Activated CD4-positive, alpha-beta T cell treated with anti-CD3 and anti-CD28 coated beads, Interleukin-2, amount 50 U/mL, for 4 hours (primary cell): ENCODE data around the gene NUDT3.
"Not testable (repeated sequence)": the region's sequence is repeated elsewhere in the genome, so short reads cannot be mapped to it uniquely, and the experiment has no call there.

Source experiments
- DNase-seq, 2 experiments: peaks; one replicate each; pipeline ENCODE4 v3.0.0-alpha.2; 2020

NUDT3 gene

DNA sequence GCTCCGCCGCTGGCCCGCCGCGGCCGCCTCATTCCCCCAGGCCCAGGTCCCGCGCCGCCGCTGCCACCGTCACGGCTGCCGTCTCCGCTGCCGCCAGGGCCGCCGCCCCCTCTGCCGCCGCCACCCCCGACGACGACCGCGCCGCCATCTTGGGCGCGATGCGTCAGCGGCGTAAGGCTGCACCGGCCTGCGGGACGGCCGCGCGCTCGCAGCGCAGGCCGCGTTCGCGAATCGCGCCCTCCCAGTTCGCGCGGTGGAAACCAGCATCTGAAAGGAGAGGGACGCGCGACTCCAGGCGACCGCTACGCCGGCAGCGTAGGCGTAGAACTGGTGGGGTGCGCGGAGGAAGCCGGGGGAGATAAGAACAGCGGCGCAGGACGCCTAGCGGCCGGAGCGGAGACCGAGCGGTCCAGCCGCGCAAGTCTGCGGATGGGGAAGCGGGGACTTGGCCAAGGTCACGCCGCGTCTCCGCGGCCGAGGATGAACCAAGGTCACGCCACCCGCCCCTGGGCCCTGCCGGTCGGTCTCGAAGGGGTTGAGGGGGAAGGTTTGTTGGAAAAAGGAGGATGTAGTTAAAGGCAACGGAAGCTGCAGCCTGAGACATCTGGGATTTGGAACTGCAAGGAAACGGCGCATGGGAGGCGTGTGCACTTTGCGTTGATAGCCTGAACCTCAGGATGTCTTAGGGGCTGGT is at the start of gene NUDT3:
NUDT3 (minus strand) TSS at position 173 of the 694 bp plus-strand sequence. CDS start 307 bp downstream, outside the sequence.
- peak; percentile 89 to 90 for DNase-seq

DNA sequence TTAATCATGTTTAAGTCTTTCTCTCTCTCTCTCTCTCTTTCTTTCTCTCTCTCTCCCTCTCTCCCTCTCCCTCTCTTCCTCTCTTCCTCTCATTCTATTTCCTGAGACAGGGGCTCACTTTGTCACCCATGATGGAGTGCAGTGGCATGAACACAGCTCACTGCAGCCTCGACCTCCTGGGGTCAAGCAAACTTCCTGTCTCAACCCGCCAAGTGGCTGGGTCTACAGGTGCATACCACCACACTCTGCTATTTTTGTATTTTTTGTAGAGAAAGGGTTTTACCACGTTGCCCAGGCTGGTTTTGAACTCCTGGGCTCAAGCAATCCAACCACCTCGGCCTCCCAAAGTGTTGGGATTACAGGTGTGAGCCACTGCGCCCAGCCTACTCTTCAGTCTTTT is 49.1 kb upstream of the NUDT3 start:
- DNase-seq, result no peak

DNA sequence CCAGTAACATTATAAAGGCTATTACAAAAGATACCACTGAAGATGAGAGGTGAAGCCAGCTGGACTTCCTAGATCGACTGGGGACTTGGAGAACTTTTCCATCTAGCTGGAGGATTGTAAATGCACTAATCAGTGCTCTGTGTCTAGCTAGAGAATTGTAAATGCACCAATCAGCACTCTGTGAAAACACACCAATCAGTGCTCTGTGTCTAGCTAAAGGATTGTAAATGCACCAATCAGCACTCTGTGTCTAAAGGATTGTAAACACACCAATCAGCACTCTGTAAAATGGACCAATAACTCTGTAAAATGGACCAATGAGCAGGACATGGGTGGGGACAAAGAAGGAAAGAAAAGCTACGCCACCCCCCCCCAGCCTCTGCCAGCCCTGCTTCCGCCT is 47.0 kb upstream of the NUDT3 start:
- DNase-seq, result no peak

DNA sequence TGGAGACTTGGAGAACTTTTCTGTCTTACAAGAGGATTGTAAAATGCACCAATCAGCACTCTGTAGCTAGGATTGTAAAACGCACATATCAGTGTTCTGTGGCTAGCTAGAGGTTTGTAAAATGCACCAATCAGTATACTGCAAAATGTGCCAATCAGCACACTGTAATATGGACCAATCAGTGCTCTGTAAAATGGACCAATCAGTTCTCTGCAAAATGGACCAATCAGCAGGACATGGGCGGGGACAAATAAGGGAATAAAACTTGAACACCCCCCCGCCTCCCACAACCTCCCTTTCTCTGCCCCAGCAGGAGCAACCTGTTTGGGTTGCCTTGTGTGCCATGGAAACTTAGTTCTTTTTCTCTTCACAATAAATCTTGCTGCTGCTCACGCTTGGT is 46.2 kb upstream of the NUDT3 start:
- no peak for DNase-seq

DNA sequence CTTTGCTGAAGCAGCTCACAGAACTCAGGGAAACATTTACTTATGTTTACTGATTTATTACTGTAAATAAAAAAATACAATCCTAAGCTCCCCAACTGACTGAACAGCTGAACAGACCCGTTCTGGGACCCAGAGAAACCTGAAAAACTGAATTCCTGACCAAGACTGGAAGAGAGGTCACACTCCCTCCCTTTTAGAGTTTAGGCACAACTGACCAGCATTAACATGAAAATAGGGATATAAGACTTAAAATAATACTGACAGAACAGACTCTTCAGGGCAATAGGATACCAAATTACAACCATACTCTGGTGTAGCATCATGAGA is 45.1 kb upstream of the NUDT3 start:
- no peak for DNase-seq

DNA sequence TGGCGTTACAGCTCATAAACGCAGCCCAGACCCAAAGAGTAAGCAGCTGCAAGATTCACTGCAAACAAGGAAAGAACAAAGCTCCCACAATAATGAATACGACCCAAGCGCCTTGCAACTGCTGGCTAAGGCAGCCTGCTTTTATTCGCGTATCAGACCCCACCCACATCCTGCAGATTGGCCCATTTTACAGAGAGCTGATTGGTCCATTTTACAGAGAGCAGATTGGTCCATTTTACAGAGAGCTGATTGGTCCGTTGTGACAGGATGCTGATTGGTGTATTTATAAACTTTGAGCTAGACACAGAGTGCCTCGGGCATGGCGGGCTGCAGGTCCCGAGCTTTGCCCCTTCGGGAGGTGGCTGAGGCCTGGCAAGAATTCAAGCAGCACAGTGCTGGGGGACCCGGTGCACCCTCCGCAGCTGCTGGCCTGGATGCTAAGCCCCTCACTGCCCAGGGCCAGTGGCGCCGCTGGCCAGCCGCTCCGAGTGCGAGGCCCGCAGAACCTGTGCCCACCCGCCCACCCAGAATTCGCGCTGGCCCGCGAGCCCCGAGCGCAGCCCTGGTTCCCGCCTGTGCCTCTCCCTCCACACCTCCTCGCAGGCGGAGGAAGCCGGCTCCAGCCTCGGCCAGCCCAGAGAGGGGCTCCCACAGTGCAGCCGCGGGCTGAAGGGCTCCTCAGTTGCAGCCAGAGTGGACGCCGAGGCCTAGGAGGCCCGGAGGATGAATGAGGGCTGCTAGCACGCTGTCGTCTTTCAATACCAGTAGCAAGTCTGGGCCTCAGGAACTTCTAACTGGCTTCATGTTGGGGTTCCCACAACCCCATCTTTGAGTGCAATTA is 44.6 kb upstream of the NUDT3 start:
- no peak for DNase-seq

DNA sequence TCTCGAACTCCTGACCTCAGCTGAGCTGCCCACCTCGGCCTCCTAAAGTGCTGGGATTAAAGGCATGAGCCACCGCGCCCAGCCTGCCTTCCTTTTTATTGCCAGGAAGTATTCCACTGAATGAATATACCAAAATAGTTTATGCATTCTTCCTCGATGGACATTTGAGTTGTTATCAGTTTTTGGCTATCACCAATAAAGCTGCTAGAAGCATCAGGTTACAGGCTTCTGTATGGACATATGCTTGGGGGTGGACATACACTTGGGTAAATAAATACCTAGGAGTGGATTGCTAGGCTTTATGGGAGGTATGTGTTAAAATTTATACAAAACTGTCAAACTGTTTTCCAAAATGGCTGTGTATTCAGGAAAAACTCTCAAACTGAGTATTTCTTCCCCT is 43.4 kb upstream of the NUDT3 start:
- no peak for DNase-seq

DNA sequence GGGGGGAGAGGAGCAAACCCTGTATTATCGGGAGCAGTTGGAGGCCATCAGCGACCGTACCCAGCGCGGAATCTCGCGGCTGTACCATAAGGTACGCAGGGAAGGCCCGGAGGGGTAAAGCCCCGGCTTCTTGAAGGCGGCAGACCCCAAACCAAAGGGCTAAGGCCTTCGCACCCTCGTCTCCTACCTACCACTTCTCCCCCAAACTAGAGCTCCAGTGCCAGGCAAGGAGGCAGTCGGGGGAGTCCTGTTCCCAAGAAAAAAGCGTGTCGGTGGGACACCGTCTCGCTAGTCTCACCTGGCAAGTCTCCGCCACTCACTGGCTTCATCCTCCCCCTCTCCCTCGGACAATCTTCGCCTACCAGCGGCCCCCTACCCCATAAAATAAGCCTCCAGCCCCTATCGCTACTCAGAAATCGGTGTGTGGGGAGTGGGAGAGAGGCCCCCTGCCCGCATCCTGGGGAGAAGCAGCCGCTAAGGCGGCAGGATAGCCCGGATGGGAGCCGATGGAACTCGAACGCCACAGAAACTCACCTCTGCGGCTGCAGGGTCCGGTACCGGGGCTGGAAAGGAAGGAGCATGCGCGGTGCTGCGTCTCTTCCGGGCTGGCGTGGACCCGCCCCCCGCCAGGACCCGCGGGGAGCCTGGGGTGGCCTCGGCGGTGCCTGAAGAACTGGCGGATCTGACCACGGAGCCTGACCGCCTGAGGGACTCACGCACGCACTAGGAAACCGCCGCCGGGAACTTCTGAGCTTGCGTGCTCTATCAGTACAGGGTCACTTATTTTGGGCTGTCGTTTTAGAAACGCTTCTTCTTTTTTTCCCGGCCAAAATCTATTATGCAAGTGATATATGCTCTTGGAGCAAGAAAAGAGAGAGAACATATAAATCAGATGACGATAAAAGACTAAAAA is 33.3 kb upstream of the NUDT3 start, which contains the start of gene RPS10:
RPS10 (minus strand) TSS at position 572 of the 913 bp plus-strand sequence. CDS start 848 bp downstream, outside the sequence.
- DNase-seq, result peak; percentile 85 to 89

DNA sequence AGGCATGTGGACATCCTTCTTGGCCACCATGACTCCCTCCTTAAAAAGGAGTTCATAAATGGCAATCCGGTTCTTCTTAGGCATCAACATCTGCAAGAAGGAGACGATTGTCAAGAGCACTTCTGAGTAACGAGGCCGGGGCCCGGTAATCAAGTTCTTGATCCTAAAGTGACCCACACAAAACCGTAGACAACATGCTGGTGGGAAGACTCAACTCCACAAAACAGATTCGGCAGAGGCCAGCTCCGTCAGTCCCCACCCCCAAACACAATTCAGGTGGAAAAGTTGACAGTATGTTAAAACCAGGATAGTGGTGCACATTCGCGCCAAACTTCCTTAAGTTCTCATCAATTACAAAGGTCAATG is 32.6 kb upstream of the NUDT3 start:
- peak; percentile 5 to 18 for DNase-seq

DNA sequence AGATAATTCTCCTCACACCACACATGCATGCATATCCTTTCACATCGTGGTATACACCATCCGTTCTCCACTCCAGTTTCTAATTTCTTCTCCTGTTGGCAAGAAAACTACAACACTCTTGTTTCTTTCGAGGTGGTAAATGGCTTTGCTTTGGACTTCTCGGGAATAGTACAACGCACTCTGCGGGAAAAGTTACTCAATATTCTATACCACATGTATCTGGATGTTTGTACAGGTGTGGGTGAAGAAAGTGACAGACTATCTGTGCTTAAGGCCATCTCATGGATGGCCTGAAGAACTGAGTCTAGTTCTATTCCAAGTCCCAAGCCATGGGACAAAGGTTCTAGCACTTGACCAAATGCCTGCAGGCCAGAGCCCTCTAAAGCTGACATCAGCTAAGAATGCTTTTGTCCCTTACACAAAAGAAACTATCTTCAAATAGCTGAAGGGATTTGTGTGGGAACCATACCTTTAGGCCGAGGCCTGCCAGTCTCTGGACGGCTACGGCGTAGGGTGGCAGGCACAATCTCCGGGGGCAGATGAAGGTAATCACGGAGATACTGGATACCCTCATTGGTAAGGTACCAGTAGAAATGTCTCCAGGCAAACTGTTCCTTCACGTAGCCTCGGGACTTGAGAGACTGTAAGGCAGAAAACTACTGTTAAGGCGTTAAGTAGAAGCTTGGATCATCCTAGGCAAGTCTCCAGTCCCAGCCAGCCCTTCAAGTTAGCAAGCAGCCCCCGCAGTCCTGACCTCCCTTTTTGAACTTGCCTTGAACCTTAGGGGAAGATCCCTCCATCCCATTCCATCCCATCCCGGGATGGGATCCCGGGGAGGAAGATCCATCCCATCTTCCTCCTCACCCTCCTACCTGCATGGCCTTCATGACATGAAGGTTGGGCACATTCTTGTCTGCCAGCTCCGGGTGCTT is 32.0 kb upstream of the NUDT3 start:
- DNase-seq, result no peak

DNA sequence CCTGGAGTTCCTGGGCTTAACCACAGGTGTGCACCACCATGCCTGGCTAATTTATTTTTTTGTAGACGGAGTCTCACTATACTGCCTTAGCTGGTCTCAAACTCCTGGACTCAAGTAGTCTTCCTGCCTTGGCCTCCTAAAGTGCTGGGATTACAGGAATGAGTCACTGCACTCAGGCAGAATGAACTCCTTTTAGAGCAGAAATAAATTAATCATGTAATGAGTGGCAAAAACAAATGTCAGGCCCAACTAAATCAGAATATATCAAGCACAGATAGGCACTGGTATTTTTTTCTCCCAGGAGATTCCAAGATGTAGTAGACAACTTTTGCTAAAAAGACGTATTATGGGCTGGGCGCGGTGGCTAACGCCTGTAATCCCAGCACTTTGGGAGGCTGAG is 30.8 kb upstream of the NUDT3 start:
- no peak for DNase-seq

DNA sequence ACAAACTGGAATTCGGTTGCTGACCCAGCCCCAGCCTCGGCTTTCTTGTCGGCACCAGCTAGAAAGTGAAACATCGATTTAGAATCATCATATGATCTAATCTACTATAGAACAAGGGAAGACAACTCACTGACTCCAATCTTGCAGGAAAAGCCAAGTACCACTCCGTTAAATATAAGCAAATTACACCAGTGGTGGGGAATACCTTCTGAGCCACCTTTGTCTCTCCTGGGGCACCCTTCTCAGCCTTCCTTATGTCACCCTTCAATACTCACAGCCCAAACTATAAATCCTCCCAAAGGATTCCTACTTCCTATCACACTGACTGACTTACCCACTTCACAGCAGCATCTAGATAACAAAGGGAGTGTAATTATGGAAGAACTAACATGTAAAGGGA is 25.9 kb upstream of the NUDT3 start:
- DNase-seq, result no peak

DNA sequence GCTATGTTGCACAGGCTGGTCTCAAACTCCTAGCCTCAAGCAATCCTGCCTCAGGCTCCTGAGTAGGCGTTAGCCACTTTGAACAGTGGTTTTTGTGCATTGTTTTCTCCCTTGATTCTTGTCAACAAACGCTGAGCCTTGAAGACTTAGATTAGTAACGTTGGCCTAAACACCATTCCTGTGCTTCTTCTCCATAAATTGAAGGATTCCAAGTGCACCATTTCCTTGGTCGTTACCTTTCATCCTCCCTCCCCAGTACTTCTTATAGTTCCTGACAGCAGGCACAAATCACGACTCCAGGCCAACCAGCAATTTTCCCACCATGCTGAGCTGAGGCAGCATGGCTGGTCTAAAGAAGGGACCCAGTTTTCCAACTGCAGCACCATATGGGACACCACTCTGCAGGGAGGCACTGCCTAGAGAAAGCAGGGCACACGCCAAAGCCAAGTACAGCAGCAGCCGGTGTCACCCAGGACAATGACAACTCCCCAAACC is 24.5 kb upstream of the NUDT3 start:
- DNase-seq, result no peak

DNA sequence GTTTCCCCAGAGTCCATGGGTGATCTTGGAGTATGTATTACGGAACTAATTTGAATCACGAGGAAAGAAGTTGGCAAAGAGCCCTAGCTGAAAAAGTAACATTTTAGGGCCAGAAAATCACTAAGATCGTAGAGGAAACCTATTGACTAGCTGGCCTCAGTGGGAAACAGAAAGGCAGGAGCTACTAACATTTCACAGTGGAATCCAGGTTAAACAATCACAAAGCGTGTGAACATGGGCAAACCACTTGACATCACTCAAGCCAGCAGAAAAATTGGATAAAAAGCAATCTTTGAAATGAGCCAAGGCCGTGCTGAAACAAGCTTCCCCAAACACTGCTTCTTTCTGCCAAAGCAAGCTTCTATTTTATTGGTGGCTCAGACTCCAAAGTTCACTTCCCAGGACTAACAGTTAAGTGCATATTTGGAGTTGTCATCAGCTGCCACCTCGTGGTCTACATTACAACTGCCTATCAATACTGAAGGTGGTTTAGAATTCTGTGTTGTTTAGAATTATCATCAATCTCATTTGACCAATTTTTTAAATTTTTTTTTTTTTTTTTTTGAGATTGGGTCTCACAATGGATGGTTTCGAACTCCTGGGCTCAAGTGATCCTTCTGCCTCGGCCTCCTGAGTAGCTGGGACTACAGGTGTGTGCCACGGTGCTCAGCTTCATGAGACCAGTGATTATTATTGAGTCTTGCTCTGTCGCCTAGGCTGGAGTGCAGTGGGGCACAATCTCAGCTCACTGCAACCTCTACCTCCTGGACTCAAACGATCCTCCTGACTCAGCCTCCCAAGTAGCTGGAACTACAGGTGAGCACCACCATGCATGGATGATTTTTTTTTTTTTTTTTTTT is 22.8 kb upstream of the NUDT3 start:
- peak; percentile 27 to 31 for DNase-seq

DNA sequence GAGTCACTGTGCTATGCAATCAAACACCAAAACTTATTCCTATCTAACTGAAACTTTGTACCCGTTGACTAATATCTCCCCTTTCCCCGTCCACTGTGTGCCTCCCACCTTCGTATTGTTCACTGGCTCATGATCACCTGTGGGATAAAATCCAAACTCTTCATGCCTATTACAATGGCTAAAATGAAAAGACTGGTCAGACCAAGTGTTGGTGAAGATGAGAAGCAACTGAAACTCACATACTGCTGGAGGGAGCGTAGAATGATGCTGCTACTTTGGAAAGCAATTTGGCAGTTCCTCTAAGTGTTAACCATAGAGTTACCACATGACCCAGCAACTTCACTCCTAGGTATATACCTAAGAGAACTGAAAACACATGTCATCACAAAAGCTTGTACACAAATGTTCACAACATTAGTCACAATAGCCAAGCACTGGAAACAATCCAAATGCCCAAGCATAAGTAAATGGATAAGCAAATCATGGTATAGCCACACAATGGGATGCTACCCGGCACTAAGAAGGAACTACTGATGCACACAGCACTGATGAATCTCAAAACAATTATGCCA is 20.3 kb upstream of the NUDT3 start:
- DNase-seq, result no peak

DNA sequence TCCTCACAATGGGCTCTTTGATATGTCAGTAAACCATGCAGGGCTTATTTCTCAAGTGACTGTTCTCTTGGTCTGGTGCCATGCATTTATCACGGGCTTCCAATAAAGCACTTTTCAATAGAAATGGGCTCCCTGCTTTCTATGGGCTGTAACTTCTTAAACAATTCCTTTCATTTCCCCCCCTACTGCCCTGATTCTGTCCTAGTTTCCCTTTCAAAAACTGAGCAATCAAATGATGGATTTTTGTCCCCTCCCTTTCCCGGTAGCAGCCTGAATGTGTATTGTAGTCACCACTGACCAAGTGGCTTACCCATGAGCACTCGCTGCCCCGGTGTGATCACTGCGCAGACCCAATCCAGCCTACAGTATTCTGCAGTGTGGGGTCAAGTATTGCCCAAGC is 19.5 kb upstream of the NUDT3 start:
- DNase-seq, result no peak

DNA sequence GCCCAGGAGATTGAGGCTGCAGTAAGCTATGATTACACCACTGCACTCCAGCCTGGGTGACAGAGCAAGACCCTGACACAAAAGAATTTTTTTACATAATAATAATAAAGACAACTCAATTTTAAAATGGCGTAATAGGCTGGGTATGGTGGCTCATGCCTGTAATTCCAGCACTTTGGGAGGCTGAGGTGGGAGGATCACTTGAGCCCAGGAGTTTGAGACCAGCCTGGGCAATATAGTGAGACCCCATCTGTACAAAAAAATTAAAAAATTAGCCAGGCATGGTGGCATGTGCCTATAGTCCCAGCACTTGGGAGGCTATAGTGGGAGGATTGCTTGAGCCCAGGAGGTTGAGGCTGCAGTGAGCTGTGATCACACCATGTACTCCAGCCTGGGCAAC is 15.4 kb upstream of the NUDT3 start:
- not testable (repeated sequence) for DNase-seq

DNA sequence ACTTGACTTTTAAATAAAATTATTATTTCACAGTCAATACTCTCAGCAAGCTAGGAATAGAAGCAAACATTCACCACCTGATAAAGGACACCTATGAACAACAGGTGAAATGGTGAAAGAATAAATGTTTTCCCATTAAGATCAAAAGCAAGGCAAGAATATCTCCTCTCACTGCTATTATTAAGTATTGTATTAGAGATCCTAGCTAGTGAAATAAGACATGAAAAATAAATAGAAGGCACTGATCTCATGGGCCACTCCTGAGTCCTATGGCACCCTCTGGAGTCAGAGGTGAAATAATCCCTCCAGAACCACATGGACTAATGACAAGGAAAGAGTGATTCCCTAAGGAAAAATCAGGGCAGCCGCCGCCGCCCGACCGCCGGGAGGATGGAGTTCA is 4.0 kb upstream of the NUDT3 start:
- DNase-seq, result no peak

DNA sequence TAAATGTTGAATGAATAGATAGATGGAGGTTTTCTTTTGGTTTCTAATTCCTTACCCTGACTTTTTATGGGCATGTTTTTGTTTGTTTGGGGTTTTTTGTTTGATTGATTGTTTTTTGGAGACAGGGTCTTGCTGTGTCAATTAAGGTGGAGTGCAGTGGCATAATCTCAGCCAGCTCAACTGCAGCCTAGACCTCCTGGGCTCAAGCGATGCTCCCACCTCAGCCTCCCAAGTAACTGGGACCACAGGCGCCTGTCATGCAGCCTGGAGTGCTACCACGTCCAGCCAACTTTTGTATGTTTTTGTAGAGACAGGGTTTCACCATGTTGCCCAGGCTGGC is 1.5 kb upstream of the NUDT3 start:
- DNase-seq, result no peak

DNA sequence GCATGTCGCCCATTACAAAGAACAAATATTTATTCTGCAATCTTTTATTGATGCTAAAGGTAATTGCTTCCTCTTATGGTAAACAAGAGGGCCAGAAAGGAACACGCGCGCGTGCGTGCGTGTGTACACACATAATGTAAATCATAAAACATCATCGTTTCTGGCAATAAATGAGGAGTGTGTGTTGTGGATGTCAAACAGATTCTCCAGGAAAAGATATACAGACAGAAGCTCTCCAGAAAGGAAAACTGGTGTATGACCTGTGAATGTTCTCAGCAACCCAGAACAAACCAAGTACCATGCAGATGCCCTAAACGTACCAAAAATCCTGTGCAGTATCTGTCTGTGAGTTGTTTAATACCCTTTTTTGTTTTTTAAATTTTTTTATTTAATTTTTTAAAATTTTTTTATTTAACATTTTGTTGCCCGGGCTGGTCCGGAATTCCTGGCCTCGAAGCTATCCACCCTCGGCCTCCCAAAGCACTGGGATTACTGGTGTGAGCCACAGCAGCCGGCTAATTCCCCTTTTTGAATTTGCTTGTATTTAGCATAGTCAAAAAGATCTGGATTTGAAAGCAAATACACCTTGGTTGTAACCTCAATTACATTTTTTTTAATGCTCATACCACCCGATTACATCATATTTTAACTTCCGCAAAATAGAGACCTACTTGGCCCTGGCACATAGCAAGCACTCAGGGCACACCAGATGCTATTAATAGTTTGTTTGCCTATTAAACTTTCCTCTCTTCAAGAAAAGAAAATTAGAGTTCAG is 909 bp upstream of the NUDT3 start:
- no peak for DNase-seq
